NCI-H1417 (cell line): ENCODE measurements around the gene TMEM217.
"Not testable (repeated sequence)": the region's sequence is repeated elsewhere in the genome, so short reads cannot be mapped to it uniquely, and the experiment has no call there.

Experiments used
- DNase-seq, 3 experiments: peaks; one replicate each; lab custom pipeline; 2025; lab: John Stamatoyannopoulos, UW

Gene TMEM217

GRCh38 chr6:37218061-37218460 is 39.9 kb downstream of the TMEM217 start:
- peak in 1 of 3 experiments; percentile 10 for DNase-seq

- no peak for DNase-seq
These were observed 45.7 kb downstream of the TMEM217 start for GRCh38 chr6:37212268-37212667.

GRCh38 chr6:37210313-37210968 is 47.5 kb downstream of the TMEM217 start:
- peak; percentile 77 to 94 (median 92) for DNase-seq

GRCh38 chr6:37209461-37210205 is 48.3 kb downstream of the TMEM217 start:
- DNase-seq: no peak

GRCh38 chr6:37208793-37209192 is 49.2 kb downstream of the TMEM217 start:
- DNase-seq: no peak

GRCh38 chr6:37207903-37208456 is 50.0 kb downstream of the TMEM217 start:
- DNase-seq: peak; percentile 76 to 88 (median 77)

GRCh38 chr6:37206622-37207021 is 51.3 kb downstream of the TMEM217 start:
- DNase-seq: no peak

GRCh38 chr6:37205997-37206340 is 52.0 kb downstream of the TMEM217 start:
- DNase-seq: no peak

- peak in 2 of 3 experiments; percentile 9 to 19 for DNase-seq
These were observed 52.6 kb downstream of the TMEM217 start for GRCh38 chr6:37205175-37205996.

- peak in 1 of 3 experiments; percentile 14 for DNase-seq
These were observed 53.8 kb downstream of the TMEM217 start for GRCh38 chr6:37204014-37204751.

- DNase-seq: peak in 1 of 3 experiments; percentile 34
These were observed 55.0 kb downstream of the TMEM217 start for GRCh38 chr6:37202788-37203491.

GRCh38 chr6:37201726-37202125 is 56.2 kb downstream of the TMEM217 start:
- no peak for DNase-seq

- DNase-seq: no peak
These were observed 57.9 kb downstream of the TMEM217 start for GRCh38 chr6:37200085-37200484.

- not testable (repeated sequence) for DNase-seq
These were observed 61.5 kb downstream of the TMEM217 start for GRCh38 chr6:37196451-37196850.

GRCh38 chr6:37194886-37195285 is 63.1 kb downstream of the TMEM217 start:
- DNase-seq: not testable (repeated sequence)

GRCh38 chr6:37192666-37193065 is 65.3 kb downstream of the TMEM217 start:
- peak; percentile 9 to 94 (median 71) for DNase-seq

- DNase-seq: no peak
These were observed 67.8 kb downstream of the TMEM217 start for GRCh38 chr6:37190159-37190535.

GRCh38 chr6:37188962-37189510 is 68.9 kb downstream of the TMEM217 start:
- DNase-seq: no peak

GRCh38 chr6:37187321-37188022 is 70.5 kb downstream of the TMEM217 start:
- no peak for DNase-seq
